ENCODE results near the gene NUP88.

The NUP88 gene

GRCh38 chr17:5419356-5419958 lies at the start of gene NUP88:
NUP88 (minus strand) TSS chr17:5419662; CDS start chr17:5419650, 12 bp downstream.
- peak; percentile 98 for DNase-seq (ENCODE audit: low read depth)

GRCh38 chr17:5468075-5468473 lies 48.6 kb upstream of the NUP88 start:
- TF ChIP-seq CTCF (IDR thresholded peaks at IDR 0.05; ENCODE audit: low read length, missing control alignments), result no peak
- no peak for DNase-seq (ENCODE audit: low read depth)
- peak overlapping the region; percentile 85 for H3K4me3 ChIP-seq (replicated peaks; ENCODE audit: low read depth, low read length)

More at GRCh38 chr17:5419356-5419958, at the start of gene NUP88:
- no peak for TF ChIP-seq CTCF (IDR thresholded peaks at IDR 0.05; ENCODE audit: low read length, missing control alignments)
- peak within 1 kb of the TSS; percentile 98 for H3K4me3 ChIP-seq (replicated peaks; ENCODE audit: low read depth, low read length)

GRCh38 chr17:5467416-5467815 lies 48.0 kb upstream of the NUP88 start:
- TF ChIP-seq CTCF (IDR thresholded peaks at IDR 0.05; ENCODE audit: low read length, missing control alignments), result no peak
- peak overlapping the region; percentile 85 for H3K4me3 ChIP-seq (replicated peaks; ENCODE audit: low read depth, low read length)
- no peak for DNase-seq (ENCODE audit: low read depth)

- no peak for DNase-seq (ENCODE audit: low read depth)
- H3K4me3 ChIP-seq (replicated peaks; ENCODE audit: low read depth, low read length), result no peak overlapping the region
- no peak for TF ChIP-seq CTCF (IDR thresholded peaks at IDR 0.05; ENCODE audit: low read length, missing control alignments)
Measured at GRCh38 chr17:5466295-5466694, 46.8 kb upstream of the NUP88 start.

- DNase-seq (ENCODE audit: low read depth), result no peak
- TF ChIP-seq CTCF (IDR thresholded peaks at IDR 0.05; ENCODE audit: low read length, missing control alignments), result no peak
- no peak overlapping the region for H3K4me3 ChIP-seq (replicated peaks; ENCODE audit: low read depth, low read length)
Measured at GRCh38 chr17:5464717-5465507, 45.5 kb upstream of the NUP88 start.

GRCh38 chr17:5446786-5447185 lies 27.3 kb upstream of the NUP88 start:
- no peak for TF ChIP-seq CTCF (IDR thresholded peaks at IDR 0.05; ENCODE audit: low read length, missing control alignments)
- no peak overlapping the region for H3K4me3 ChIP-seq (replicated peaks; ENCODE audit: low read depth, low read length)
- no peak for DNase-seq (ENCODE audit: low read depth)
